Stomach (tissue), 4 donors: Measurements from ENCODE around the gene ZNF277.

Source experiments
- POLR2AphosphoS5 ChIP-seq, 3 donors: sonication (generic); formaldehyde crosslinking; IDR thresholded peaks; one replicate each; pipeline ENCODE4 v1.6.1; 2016; ENCODE audit warnings: antibody characterized with exemption in 3 of 3
- TF ChIP-seq, protein P1 (sequence below), 7 experiments: fragments of 450-650 bp in 4 of 7; fragments of 200-600 bp in 3 of 7; sonication (generic) in 3 of 7; IDR thresholded peaks; one replicate each; pipeline ENCODE4 v1.5.1; 2016 to 2019; ENCODE audit warnings: antibody characterized with exemption in 7 of 7, control low read depth in 2 of 7, mild to moderate bottlenecking in 1 of 7

- TF ChIP-seq, protein P1, sequence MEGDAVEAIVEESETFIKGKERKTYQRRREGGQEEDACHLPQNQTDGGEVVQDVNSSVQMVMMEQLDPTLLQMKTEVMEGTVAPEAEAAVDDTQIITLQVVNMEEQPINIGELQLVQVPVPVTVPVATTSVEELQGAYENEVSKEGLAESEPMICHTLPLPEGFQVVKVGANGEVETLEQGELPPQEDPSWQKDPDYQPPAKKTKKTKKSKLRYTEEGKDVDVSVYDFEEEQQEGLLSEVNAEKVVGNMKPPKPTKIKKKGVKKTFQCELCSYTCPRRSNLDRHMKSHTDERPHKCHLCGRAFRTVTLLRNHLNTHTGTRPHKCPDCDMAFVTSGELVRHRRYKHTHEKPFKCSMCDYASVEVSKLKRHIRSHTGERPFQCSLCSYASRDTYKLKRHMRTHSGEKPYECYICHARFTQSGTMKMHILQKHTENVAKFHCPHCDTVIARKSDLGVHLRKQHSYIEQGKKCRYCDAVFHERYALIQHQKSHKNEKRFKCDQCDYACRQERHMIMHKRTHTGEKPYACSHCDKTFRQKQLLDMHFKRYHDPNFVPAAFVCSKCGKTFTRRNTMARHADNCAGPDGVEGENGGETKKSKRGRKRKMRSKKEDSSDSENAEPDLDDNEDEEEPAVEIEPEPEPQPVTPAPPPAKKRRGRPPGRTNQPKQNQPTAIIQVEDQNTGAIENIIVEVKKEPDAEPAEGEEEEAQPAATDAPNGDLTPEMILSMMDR (IDR thresholded peaks at IDR 0.05), result no peak
- no peak for TF ChIP-seq POLR2AphosphoS5 (IDR thresholded peaks at IDR 0.05)
Observed at GRCh38 chr7:112280267-112280666, 73.8 kb downstream of the ZNF277 start.
